ENCODE results near the gene ABHD17A.
"Not testable (repeated sequence)": the region's sequence is repeated elsewhere in the genome, so short reads cannot be mapped to it uniquely, and the experiment has no call there.

The ABHD17A gene

DNA sequence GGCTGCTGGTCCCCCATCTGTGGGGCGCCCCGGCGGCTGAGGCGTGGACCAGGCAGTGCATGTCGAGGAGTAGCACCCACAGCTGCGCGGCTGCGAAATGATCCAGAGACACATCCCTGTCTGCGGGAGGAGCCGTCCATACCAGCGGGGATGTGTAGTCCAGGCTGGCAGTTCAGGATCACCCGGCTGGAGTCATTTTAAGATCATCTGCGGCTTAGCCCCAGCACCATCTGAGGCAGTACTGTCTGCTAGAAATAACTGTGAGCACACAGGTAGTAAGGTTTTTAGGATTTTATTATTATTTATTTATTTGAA, 23.0 kb upstream of the ABHD17A start:
- no peak for DNase-seq

DNA sequence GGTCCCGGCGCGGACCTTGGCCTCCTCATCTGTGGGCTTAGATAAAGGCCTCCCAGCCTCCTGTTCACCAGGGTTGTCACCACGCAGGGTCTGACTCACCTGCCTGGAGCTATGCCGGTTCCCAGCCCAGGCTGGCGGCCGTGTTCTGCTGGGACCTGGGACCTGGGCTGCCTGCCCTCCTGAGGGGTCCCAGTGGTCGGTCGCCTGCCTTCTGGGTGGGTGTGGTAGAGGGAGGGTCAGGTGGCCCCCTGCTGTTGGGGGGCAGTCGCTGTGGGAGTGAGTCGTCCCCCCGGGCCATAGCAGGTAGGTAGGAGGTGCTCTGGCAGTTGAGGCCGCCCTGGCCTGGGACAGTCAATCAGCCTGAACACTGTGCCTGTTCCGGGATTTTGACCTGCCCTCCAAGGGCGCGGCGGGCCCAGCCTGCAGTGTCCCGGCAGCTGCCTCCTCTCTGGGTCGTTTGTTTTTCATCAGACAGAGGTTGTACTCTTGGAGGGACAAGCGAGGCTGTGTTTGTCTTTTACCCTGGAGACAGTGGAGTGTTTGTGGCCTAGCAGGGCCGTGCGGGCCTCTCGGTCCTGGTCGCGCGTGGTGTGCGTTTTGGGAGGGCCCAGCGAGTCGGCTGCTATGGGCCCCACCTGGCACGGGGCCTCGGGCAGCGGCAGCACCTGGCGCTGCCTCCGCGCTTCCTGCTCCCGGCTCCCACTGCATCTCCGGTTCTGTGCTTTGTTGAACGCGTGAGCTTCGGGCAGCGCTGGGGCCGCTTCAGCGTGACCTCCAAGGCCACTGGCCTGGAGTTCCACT, 22.5 kb upstream of the ABHD17A start:
- DNase-seq = no peak

- no peak for DNase-seq
Observed at GRCh38 chr19:1906985-1907562, 21.8 kb upstream of the ABHD17A start.

DNA sequence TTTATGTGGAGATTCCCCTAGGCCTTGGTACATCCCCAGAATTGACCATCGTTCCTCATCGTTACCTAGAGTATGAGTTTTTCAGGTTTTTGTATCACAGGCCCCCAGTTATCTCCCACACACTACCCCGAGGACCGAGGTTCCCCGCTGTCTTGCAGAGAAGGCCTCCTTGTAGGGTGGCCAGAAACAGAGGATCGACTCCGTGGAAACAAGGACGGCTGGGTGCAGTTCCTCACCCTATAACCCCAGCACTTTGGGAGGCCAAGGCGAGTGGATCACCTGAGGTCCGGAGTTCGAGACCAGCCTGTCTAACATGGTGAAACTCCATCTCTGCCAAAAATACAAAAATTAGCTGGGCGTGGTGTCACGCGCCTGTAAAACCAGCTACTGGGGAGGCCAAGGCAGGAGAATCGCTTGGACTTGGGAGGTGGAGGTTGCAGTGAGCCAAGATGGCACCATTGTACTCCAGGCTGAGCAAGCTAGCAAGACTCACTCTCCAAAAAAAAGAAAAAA, 20.6 kb upstream of the ABHD17A start:
- no peak for DNase-seq

DNA sequence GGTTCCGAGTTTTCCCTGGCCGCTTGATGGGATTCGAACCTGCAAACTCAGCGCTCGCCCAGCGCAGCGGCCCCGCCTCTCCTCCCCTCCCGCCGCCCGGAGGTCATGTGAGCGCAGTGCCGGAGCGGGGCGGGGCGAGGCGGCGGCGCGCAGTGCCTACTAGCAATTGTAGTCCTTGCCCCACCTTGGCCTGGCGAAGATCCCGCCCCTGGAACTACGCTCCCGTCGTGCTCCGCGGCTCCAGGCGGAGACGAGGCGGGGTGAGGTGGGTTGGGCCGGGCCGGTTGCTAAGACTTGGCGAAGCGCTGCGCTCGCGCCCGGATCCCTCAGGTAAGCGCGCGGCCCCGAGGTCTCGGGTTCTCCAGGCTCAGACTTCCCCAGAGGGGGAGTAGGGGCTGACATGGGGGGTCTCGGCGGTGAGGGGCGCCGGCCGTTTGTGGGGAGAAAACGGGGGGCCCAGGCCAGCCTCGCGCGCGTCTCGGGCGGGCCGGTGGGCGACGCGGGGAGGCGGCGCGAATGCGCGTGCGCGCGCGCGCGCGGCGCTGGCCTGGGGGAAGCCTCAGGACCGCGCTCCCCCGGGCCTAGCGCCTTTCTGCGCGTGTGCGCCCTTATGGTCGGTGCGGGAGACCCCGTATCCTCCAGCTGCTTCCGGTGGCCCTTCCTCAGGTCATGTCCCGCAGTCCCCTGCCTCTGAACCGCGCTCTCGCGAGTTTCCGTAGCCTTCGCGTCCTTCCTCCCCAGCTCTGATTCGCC, 20.0 kb upstream of the ABHD17A start, which contains the start of the genes ADAT3 and SCAMP4:
Gene ADAT3 (plus strand): TSS at position 290 of the 753 bp plus-strand sequence. CDS start 6,649 bp downstream, outside the sequence.
Gene SCAMP4 (plus strand): TSS at position 290 of the 753 bp plus-strand sequence. CDS start 9,621 bp downstream, outside the sequence.
- DNase-seq = peak; percentile 99

DNA sequence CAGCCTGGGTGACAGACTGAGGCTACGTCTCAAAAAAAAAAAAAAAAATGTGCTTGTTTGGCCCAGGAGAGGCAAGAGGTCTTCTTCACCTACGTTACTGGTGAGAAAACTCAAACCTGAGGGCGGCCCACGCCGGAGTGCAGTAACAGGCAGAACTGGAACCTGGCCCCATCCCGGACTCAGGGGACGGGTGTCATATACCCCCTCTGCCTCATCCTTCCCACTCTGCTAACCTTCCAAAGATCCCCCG, 19.5 kb upstream of the ABHD17A start:
- DNase-seq = no peak

GRCh38 chr19:1902923-1903322, 17.6 kb upstream of the ABHD17A start:
- DNase-seq = no peak

DNA sequence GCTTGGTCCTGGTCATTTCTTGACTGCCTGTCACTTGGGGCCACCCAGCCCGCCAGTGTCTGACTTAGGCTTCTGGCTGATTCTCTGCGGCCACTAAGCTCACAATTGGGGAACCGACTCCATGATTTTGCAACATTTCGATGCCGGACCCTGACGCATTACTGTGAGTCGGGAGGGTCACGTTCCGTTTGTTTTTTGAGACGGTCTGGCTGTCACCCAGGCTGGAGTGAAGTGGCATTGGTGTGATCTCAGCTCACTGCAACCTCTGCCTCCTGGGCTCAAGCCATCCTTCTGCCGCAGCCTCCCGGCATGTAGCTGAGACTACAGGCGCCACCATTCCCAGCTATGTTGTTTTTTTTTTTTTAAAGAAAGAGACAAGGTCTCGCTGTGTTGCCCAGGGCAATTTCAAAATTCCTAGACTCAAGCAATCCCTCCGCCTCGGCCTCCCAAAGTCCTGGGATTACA, 16.7 kb upstream of the ABHD17A start:
- DNase-seq = no peak

GRCh38 chr19:1896508-1896907, 11.2 kb upstream of the ABHD17A start:
- no peak for DNase-seq

GRCh38 chr19:1893791-1894190, 8.5 kb upstream of the ABHD17A start:
- no peak for DNase-seq

DNA sequence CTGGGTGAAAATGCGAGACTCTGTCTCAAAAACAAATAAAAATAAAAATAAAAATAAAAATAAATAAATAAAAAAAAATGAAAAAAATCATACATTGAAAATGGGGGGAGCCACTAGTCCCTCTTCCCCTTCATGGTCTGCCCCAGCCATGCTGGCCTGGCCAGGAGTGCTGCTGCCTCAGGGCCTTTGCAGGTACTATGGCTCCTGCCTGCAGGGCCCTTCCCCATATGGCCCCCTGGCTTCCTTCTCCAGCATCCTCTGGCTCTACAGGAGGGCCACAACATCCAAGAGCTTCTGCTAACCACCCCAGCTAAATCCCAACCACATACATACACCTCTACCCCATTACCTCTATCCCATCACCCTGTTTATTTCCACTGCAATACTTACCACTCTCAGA, 4.6 kb upstream of the ABHD17A start:
- DNase-seq = no peak

- no peak for DNase-seq
Observed at GRCh38 chr19:1888385-1888784, 3.1 kb upstream of the ABHD17A start.

DNA sequence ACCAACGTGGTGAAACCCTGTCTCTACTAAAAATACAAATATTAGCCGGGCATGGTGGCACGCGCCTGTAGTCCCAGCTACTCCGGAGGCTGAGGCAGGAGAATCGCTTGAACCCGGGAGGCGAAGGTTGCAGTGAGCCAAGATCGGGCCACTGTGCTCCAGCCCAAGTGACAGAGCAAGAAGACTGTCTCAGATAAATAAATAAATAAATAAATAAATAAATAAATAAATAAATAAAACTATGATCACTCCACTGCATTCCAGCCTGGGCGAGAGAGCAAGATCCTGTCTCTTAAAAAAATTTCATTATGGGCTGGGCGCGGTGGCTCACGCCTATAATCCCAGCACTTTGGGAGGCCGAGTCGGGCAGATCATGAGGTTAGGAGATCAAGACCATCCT, 1.1 kb upstream of the ABHD17A start:
- not testable (repeated sequence) for DNase-seq

- DNase-seq = no peak
Observed at GRCh38 chr19:1884719-1885334, 469 bp downstream of the ABHD17A start.

DNA sequence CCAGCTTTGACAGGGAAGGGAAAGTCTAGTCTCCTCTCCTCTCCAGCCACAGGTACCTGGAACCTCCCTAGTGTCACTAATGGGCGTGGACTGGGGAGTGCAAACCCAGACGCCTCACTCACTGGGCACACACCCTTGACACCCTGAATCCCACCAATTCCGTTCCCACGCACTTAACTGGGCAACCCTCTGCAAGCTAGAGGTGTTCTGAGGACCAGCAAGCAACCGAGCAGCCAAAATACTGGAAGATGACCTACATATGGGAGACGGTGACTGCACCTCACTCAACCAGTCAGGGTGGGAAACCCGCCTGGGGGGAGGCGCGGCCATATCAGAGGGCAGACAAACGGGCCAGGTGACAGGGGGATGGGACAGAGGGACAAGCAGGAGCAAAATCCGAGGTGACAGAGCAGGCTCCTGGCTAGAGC, 991 bp downstream of the ABHD17A start:
- DNase-seq = no peak

GRCh38 chr19:1883784-1884183, 1.5 kb downstream of the ABHD17A start:
- DNase-seq = no peak

- no peak for DNase-seq
Observed at GRCh38 chr19:1882786-1883692, 2.3 kb downstream of the ABHD17A start.

GRCh38 chr19:1882089-1882785, 3.1 kb downstream of the ABHD17A start:
- DNase-seq = no peak

GRCh38 chr19:1881393-1882088, 3.8 kb downstream of the ABHD17A start:
- DNase-seq = not testable (repeated sequence)

DNA sequence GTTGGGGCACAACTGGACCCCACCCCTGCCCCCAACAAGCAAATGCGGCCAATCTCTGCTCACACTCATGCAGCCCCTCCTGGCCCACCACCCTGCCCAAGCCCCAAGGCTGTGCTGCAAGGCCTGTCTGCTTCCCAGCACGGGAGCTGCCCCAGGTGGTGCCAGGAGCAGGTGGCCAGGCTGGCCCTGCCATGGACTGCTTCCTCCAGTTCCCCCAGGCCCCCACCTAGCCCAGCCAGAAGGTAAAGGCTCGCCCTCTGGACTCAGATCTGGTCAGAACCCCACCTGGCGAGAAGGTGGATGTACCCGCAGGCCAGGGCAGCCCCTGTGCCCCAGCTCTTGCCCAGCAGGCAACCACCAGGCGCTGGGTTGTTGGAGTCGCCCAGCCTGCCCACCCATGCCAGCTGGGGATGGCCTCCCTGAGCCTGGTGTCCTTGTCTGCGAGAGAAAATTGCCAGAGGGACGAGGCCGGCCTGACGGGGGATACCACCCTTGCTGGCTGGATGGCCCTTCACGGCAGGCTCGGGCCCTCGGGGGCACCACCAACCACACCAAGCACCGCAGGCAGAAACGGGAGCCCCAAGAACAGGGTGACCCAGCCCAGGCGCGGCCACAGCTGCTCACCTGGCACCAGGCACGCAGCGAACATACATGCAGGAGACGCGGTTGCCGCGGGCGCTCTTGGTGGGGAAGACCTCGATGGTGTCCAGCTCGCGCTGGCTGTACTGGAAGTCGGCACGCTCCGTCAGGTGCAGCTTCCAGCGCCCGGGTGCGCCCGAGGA, 4.5 kb downstream of the ABHD17A start:
- DNase-seq = no peak

All from amniotic stem cell (primary cell).